Vagina (tissue), 2 donors: Measurements from ENCODE around the gene BRSK2.
"Not testable (repeated sequence)": the region's sequence is repeated elsewhere in the genome, so short reads cannot be mapped to it uniquely, and the experiment has no call there.

Source experiments
- POLR2A ChIP-seq, 2 donors: fragments of 450-650 bp; IDR thresholded peaks; one replicate each; pipeline ENCODE4 v1.6.1; 2017; ENCODE audit warnings: antibody characterized with exemption in 2 of 2, mild to moderate bottlenecking in 2 of 2, moderate library complexity in 2 of 2
- POLR2AphosphoS5 ChIP-seq, 2 donors: sonication (generic); formaldehyde crosslinking; IDR thresholded peaks; one replicate each; pipeline ENCODE4 v1.9.0; 2017; ENCODE audit warnings: antibody characterized with exemption in 2 of 2, mild to moderate bottlenecking in 2 of 2, low read depth in 1 of 2; ENCODE audit not compliant: insufficient read depth in 1 of 2
- TF ChIP-seq, protein P1 (sequence below), 3 experiments: fragments of 450-650 bp in 2 of 3; fragments of 200-600 bp in 1 of 3; sonication (generic) in 1 of 3; IDR thresholded peaks; one replicate each; pipeline ENCODE4 v1.5.1; 2017 to 2019; ENCODE audit warnings: antibody characterized with exemption in 3 of 3, mild to moderate bottlenecking in 2 of 3, moderate library complexity in 2 of 3

DNA sequence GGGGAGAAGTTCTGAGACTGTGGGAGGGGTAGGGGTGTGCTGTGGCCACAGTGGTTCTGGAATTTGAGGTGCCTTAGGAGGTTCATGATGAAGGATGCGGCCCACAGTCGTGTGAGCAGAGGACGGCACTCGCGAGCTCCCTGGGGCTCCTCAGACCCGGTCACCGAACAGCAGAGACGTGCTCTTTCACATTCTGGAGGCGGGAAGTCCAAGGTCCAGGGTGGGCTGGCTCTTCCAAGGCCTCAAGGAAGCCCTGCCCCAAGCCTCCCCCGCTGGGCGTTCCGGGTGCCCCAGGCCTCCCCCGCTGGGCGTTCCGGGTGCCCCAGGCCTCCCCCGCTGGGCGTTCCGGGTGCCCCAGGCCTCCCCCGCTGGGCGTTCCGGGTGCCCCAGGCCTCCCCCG, 33.7 kb downstream of the BRSK2 start:
- TF ChIP-seq POLR2A (IDR thresholded peaks at IDR 0.05); POLR2AphosphoS5 (IDR thresholded peaks at IDR 0.05; ENCODE audit: insufficient read depth in 1 of 2, low read depth in 1 of 2): not testable (repeated sequence)
- TF ChIP-seq, protein P1, sequence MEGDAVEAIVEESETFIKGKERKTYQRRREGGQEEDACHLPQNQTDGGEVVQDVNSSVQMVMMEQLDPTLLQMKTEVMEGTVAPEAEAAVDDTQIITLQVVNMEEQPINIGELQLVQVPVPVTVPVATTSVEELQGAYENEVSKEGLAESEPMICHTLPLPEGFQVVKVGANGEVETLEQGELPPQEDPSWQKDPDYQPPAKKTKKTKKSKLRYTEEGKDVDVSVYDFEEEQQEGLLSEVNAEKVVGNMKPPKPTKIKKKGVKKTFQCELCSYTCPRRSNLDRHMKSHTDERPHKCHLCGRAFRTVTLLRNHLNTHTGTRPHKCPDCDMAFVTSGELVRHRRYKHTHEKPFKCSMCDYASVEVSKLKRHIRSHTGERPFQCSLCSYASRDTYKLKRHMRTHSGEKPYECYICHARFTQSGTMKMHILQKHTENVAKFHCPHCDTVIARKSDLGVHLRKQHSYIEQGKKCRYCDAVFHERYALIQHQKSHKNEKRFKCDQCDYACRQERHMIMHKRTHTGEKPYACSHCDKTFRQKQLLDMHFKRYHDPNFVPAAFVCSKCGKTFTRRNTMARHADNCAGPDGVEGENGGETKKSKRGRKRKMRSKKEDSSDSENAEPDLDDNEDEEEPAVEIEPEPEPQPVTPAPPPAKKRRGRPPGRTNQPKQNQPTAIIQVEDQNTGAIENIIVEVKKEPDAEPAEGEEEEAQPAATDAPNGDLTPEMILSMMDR (IDR thresholded peaks at IDR 0.05), result not testable (repeated sequence)
